GM23338 (cell line): ENCODE measurements around the gene DNAH6. TPM values are rescaled to one million over a fixed set of nuclear protein-coding genes. Genes with fewer than 3 reads are reported as not detected.

ENCODE experiments used
- ATAC-seq: fragments of 200-7000 bp; cut with Tn5 transposase; 3 replicates; pipeline ENCODE4 v1.9.1; 2020
- DNase-seq: peaks from one replicate; pipeline ENCODE4 v3.0.0-alpha.2; 2015; ENCODE audit warnings: low spot score
- H2AFZ ChIP-seq: fragments of 200-600 bp; sonication (generic); 2 replicates; pipeline ENCODE4 v1.8.0; 2016; ENCODE audit warnings: antibody characterized with exemption, mild to moderate bottlenecking, moderate library complexity
- H3F3A ChIP-seq: fragments of 200-600 bp; sonication (generic); replicated peaks from 2 replicates; pipeline ENCODE4 v1.8.0; 2017; ENCODE audit warnings: antibody characterized with exemption, mixed run types, low read depth
- H3K27ac ChIP-seq: fragments of 200-600 bp; sonication (generic); 2 replicates; pipeline ENCODE4 v1.6.1; 2016; ENCODE audit warnings: low read depth
- H3K27me3 ChIP-seq: fragments of 200-600 bp; sonication (generic); 2 replicates; pipeline ENCODE4 v1.8.0; 2016; ENCODE audit warnings: mild to moderate bottlenecking, mixed run types, moderate library complexity; ENCODE audit not compliant: insufficient read depth
- H3K36me3 ChIP-seq: fragments of 200-600 bp; sonication (generic); 2 replicates; pipeline ENCODE4 v1.8.0; 2016; ENCODE audit warnings: mild to moderate bottlenecking; ENCODE audit not compliant: insufficient read depth
- H3K4me1 ChIP-seq: fragments of 200-600 bp; sonication (generic); 2 replicates; pipeline ENCODE4 v1.8.0; 2016; ENCODE audit warnings: mild to moderate bottlenecking, moderate library complexity; ENCODE audit not compliant: insufficient read depth
- H3K4me2 ChIP-seq: fragments of 200-600 bp; sonication (generic); 2 replicates; pipeline ENCODE4 v1.7.1; 2017; ENCODE audit warnings: mixed run types
- H3K4me3 ChIP-seq: fragments of 200-600 bp; sonication (generic); 2 replicates; pipeline ENCODE4 v1.6.1; 2016; ENCODE audit warnings: mixed run types
- H3K79me2 ChIP-seq: fragments of 200-600 bp; sonication (generic); replicated peaks from 2 replicates; pipeline ENCODE4 v1.8.0; 2017; ENCODE audit warnings: mild to moderate bottlenecking; ENCODE audit not compliant: insufficient read depth
- H3K9me2 ChIP-seq: fragments of 200-600 bp; sonication (generic); 2 replicates; pipeline ENCODE4 v1.8.0; 2017; ENCODE audit not compliant: insufficient read depth
- H4K20me1 ChIP-seq: fragments of 200-600 bp; sonication (generic); replicated peaks from 2 replicates; pipeline ENCODE4 v1.8.0; 2017; ENCODE audit warnings: mild to moderate bottlenecking; ENCODE audit not compliant: insufficient read depth
- H3K27ac Mint-ChIP-seq: 2 replicates; pipeline ENCODE4 v1.8.0; 2020; ENCODE audit warnings: inconsistent platforms, mild to moderate bottlenecking, moderate library complexity, mixed read lengths
- H3K27me3 Mint-ChIP-seq: 3 replicates; pipeline ENCODE4 v1.8.0; 2022; ENCODE audit warnings: low read depth, mild to moderate bottlenecking, moderate library complexity, mixed read lengths, inconsistent platforms; ENCODE audit not compliant: insufficient read depth, poor library complexity
- H3K36me3 Mint-ChIP-seq: 3 replicates; pipeline ENCODE4 v1.8.0; 2021; ENCODE audit warnings: low read depth, mild to moderate bottlenecking, inconsistent platforms, moderate library complexity, mixed read lengths
- H3K4me1 Mint-ChIP-seq: 3 replicates; pipeline ENCODE4 v1.8.0; 2020; ENCODE audit warnings: mild to moderate bottlenecking, inconsistent platforms, mixed read lengths
- H3K4me3 Mint-ChIP-seq: 3 replicates; pipeline ENCODE4 v1.8.0; 2021; ENCODE audit warnings: moderate library complexity, mild to moderate bottlenecking, inconsistent platforms, mixed read lengths
- H3K9me3 Mint-ChIP-seq: 3 replicates; pipeline ENCODE4 v1.8.0; 2020; ENCODE audit warnings: moderate library complexity, mild to moderate bottlenecking, inconsistent platforms, mixed read lengths
- EZH2 ChIP-seq: fragments of 200-600 bp; sonication (generic); IDR thresholded peaks from one replicate; pipeline ENCODE4 v1.8.0; 2017; ENCODE audit warnings: antibody characterized with exemption, mild to moderate bottlenecking, low read depth; ENCODE audit not compliant: unreplicated experiment
- EZH2phosphoT487 ChIP-seq: fragments of 200-600 bp; sonication (generic); IDR thresholded peaks from one replicate; pipeline ENCODE4 v1.8.1; 2018; ENCODE audit warnings: antibody characterized with exemption; ENCODE audit not compliant: unreplicated experiment
- STAT1 ChIP-seq: IDR thresholded peaks from one replicate; pipeline ENCODE4 v1.6.1; 2016; ENCODE audit warnings: antibody characterized with exemption; ENCODE audit not compliant: unreplicated experiment
- ZNF114 ChIP-seq: fragments of 250-450 bp; sonication (Bioruptor Pico); IDR thresholded peaks from 2 replicates; pipeline ENCODE4 v1.5.0; 2020; ENCODE audit warnings: mild to moderate bottlenecking, moderate library complexity
- ZNF331 ChIP-seq: fragments of 250-450 bp; sonication (Bioruptor Pico); IDR thresholded peaks from 2 replicates; pipeline ENCODE4 v1.5.0; 2020; ENCODE audit warnings: low read depth, mild to moderate bottlenecking, moderate library complexity
- polyA plus RNA-seq: library from polyadenylated mRNA; unstranded; fragments of >200 nt; fragmentation: Nextera tagmentation; extraction: Ambion mirVana; gene quantifications from 2 replicates; pipeline ENCODE4 v1.2.1, GENCODE V29; 2016
- total RNA-seq: library from RNA; depleted of rRNA; stranded (reverse); fragments of >200 nt; shearing (Covaris generic); gene quantifications from 2 replicates; pipeline ENCODE4 v1.2.3, GENCODE V29; 2014
- TF ChIP-seq, protein P1 (sequence below), 2 experiments: fragments of 200-600 bp in 1 of 2; sonication (generic) in 1 of 2; conservative IDR thresholded peaks; 2 replicates each; pipeline versions ENCODE4 v1.5.1 to v1.6.1; 2016 to 2017; ENCODE audit warnings: antibody characterized with exemption in 2 of 2, low read depth in 2 of 2, mild to moderate bottlenecking in 2 of 2, moderate library complexity in 1 of 2
- TF ChIP-seq, protein P2 (sequence below): IDR thresholded peaks from one replicate; pipeline ENCODE4 v1.6.1; 2018; ENCODE audit warnings: antibody characterized with exemption; ENCODE audit not compliant: unreplicated experiment
- TF ChIP-seq, protein P3 (sequence below): IDR thresholded peaks from 2 replicates; pipeline ENCODE4 v1.6.1; 2016; ENCODE audit warnings: antibody characterized with exemption

The DNAH6 gene
- total and polyA plus RNA-seq, 2 experiments from 2014 or later: 0.27 to 0.31 TPM

DNA sequence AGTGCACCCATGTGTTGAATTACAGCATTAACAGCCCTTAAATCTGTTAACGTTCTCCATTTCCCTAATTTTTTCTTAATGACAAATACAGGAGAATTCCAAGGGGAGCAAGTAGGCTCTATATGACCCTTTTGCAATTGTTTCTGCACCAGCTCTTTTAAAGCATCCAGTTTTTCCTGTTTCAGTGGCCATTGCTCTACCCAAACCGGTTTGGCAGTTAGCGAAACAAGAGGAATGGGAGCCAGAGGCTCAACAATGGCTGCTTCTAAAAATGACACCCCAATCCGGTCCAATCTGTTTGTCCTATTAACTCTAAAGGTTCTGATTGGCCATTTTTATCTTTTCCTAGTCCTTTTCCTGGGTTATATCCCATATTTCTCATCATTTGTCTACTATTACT, 42.1 kb upstream of the DNAH6 start (continued):
- TF ChIP-seq, protein P1, sequence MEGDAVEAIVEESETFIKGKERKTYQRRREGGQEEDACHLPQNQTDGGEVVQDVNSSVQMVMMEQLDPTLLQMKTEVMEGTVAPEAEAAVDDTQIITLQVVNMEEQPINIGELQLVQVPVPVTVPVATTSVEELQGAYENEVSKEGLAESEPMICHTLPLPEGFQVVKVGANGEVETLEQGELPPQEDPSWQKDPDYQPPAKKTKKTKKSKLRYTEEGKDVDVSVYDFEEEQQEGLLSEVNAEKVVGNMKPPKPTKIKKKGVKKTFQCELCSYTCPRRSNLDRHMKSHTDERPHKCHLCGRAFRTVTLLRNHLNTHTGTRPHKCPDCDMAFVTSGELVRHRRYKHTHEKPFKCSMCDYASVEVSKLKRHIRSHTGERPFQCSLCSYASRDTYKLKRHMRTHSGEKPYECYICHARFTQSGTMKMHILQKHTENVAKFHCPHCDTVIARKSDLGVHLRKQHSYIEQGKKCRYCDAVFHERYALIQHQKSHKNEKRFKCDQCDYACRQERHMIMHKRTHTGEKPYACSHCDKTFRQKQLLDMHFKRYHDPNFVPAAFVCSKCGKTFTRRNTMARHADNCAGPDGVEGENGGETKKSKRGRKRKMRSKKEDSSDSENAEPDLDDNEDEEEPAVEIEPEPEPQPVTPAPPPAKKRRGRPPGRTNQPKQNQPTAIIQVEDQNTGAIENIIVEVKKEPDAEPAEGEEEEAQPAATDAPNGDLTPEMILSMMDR (conservative IDR thresholded peaks at IDR 0.05; ENCODE audit: low read depth in 2 of 2): no peak
- no peak for TF ChIP-seq ZNF331 (CRISPR knock-in tag)
- TF ChIP-seq EZH2: no peak
- no peak for TF ChIP-seq ZNF114 (CRISPR knock-in tag)
- TF ChIP-seq, protein P2, sequence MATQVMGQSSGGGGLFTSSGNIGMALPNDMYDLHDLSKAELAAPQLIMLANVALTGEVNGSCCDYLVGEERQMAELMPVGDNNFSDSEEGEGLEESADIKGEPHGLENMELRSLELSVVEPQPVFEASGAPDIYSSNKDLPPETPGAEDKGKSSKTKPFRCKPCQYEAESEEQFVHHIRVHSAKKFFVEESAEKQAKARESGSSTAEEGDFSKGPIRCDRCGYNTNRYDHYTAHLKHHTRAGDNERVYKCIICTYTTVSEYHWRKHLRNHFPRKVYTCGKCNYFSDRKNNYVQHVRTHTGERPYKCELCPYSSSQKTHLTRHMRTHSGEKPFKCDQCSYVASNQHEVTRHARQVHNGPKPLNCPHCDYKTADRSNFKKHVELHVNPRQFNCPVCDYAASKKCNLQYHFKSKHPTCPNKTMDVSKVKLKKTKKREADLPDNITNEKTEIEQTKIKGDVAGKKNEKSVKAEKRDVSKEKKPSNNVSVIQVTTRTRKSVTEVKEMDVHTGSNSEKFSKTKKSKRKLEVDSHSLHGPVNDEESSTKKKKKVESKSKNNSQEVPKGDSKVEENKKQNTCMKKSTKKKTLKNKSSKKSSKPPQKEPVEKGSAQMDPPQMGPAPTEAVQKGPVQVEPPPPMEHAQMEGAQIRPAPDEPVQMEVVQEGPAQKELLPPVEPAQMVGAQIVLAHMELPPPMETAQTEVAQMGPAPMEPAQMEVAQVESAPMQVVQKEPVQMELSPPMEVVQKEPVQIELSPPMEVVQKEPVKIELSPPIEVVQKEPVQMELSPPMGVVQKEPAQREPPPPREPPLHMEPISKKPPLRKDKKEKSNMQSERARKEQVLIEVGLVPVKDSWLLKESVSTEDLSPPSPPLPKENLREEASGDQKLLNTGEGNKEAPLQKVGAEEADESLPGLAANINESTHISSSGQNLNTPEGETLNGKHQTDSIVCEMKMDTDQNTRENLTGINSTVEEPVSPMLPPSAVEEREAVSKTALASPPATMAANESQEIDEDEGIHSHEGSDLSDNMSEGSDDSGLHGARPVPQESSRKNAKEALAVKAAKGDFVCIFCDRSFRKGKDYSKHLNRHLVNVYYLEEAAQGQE: no peak
- no peak for TF ChIP-seq STAT1

DNA sequence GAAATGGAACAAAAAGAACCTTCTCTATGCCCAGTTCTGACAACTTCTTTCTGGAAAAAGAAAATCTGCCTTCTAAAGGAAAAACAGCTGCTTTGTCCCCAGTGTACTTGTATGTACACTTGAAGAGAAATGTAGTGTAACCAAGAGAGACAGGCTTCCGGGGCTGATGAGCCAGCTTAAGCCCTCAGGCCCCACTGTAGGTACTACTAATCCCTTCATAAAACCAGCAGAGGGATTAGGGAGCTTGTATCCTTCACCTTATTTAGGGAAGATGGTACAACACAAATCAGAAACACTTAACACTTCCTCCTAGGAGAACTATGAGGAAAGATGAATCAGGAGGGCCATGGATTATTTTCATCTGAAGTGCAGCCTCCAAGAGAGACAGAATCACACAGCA, 38.4 kb upstream of the DNAH6 start:
- Mint-ChIP-seq H3K4me3 (no peak overlapping the region), H3K36me3 (peaks cover 12% of the 10 kb centered on the region; the same call in 2 of the 3 replicates), H3K4me1 (no peaks in the 10 kb centered on the region), H3K27me3 (peaks cover 4% of the 10 kb centered on the region), H3K9me3 (peaks cover 30% of the 10 kb centered on the region), H3K27ac (no peak overlapping the region)
- Histone ChIP-seq H3K36me3 (no peaks in the 10 kb centered on the region), H2AFZ (no peak overlapping the region), H3K9me2 (no peaks in the 10 kb centered on the region), H3K4me2 (no peak overlapping the region), H4K20me1 (no peaks in the 10 kb centered on the region), H3K4me1 (no peaks in the 10 kb centered on the region), H3K4me3 (no peak overlapping the region), H3F3A (no peaks in the 10 kb centered on the region), H3K27me3 (no peaks in the 10 kb centered on the region), H3K79me2 (no peaks in the 10 kb centered on the region), H3K27ac (no peak overlapping the region)
- no peak for TF ChIP-seq ZNF331 (CRISPR knock-in tag)
- TF ChIP-seq, protein P3, sequence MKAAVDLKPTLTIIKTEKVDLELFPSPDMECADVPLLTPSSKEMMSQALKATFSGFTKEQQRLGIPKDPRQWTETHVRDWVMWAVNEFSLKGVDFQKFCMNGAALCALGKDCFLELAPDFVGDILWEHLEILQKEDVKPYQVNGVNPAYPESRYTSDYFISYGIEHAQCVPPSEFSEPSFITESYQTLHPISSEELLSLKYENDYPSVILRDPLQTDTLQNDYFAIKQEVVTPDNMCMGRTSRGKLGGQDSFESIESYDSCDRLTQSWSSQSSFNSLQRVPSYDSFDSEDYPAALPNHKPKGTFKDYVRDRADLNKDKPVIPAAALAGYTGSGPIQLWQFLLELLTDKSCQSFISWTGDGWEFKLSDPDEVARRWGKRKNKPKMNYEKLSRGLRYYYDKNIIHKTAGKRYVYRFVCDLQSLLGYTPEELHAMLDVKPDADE: no peak
- no peak for TF ChIP-seq EZH2phosphoT487
- DNase-seq (no peak), ATAC-seq (no peak)
